Adipose tissue (tissue), 3 donors: ENCODE results near the gene C4A. TPM values are rescaled to one million over a fixed set of nuclear protein-coding genes. Genes with fewer than 3 reads are reported as not detected.
"Not testable (repeated sequence)": the region's sequence is repeated elsewhere in the genome, so short reads cannot be mapped to it uniquely, and the experiment has no call there.

Experiments
- H3K27ac ChIP-seq: one replicate; pipeline ENCODE4 v1.5.1; 2013; ENCODE audit warnings: low read depth, low read length
- WGBS, 3 donors: extraction: QIAGEN DNeasy Blood & Tissue Kit; methylation state at CpG; one replicate each; pipeline ENCODE4 v1.1.7; 2013; 5-methylcytosine and 5-hydroxymethylcytosine counted together
- polyA plus RNA-seq, 3 donors: library from polyadenylated mRNA; stranded (reverse); fragments of 200-250 nt; gene quantifications; one replicate each; pipeline ENCODE4 v1.2.3, GENCODE V29; 2013
- donor health status: healthy with polysubstance abuse.
- donor health status: Bipolar disorder and iron deficiency.
- donor health status: healthy.

The C4A gene
- polyA plus RNA-seq, 3 donors: 20.8 to 180 (median 112) TPM

- H3K27ac ChIP-seq: not testable (repeated sequence)
- WGBS, 3 donors: 34 to 62% (median 45%) methylated on average over 5 to 7 of the region's 12 CpGs
Observed at GRCh38 chr6:32008616-32009015, 26.8 kb downstream of the C4A start.

GRCh38 chr6:32009537-32009936, 27.7 kb downstream of the C4A start:
- WGBS, 3 donors: 64 to 77% (median 66%) methylated on average over 4 to 11 of the region's 12 CpGs
- not testable (repeated sequence) for H3K27ac ChIP-seq

GRCh38 chr6:32010856-32011530, 29.1 kb downstream of the C4A start:
- WGBS, 3 donors: 64 to 78% (median 69%) methylated on average over 12 to 15 of the region's 27 CpGs
- H3K27ac ChIP-seq: not testable (repeated sequence)

- H3K27ac ChIP-seq: not testable (repeated sequence)
- WGBS, 3 donors: 74 to 81% (median 74%) methylated on average over 14 to 16 of the region's 17 CpGs
Observed at GRCh38 chr6:32012941-32013617, 31.2 kb downstream of the C4A start.

- not testable (repeated sequence) for H3K27ac ChIP-seq
- no CpG with 5 or more reads among the region's 5 CpGs for WGBS, 3 donors
Observed at GRCh38 chr6:32013738-32014137, 31.9 kb downstream of the C4A start.

GRCh38 chr6:32014547-32014946, 32.7 kb downstream of the C4A start, which contains the start of gene C4B:
TSS of gene C4B (plus strand) at chr6:32014795. CDS start at chr6:32014846, 51 bp downstream.
- WGBS, 3 donors: no CpG with 5 or more reads among the region's 6 CpGs
- not testable (repeated sequence) for H3K27ac ChIP-seq

- WGBS, 3 donors: no CpG with 5 or more reads among the region's 10 CpGs
- not testable (repeated sequence) for H3K27ac ChIP-seq
Observed at GRCh38 chr6:32022100-32022499, 40.2 kb downstream of the C4A start.

- 87 to 100% (median 88%) methylated on average over 2 to 6 of the region's 10 CpGs for WGBS, 3 donors
Observed at GRCh38 chr6:32028631-32029030, 46.8 kb downstream of the C4A start.

GRCh38 chr6:32029553-32029952, 47.7 kb downstream of the C4A start:
- H3K27ac ChIP-seq: not testable (repeated sequence)
- 86 to 92% (median 89%) methylated on average over 6 to 8 of the region's 14 CpGs for WGBS, 3 donors

More at GRCh38 chr6:32028631-32029030, 46.8 kb downstream of the C4A start:
- not testable (repeated sequence) for H3K27ac ChIP-seq

- no CpG with 5 or more reads among the region's 16 CpGs for WGBS, 3 donors
- not testable (repeated sequence) for H3K27ac ChIP-seq
Observed at GRCh38 chr6:32035283-32036013, 53.6 kb downstream of the C4A start.

- WGBS, 3 donors: 51 to 88% (median 59%) methylated on average over 3 to 5 of the region's 5 CpGs
- H3K27ac ChIP-seq: not testable (repeated sequence)
Observed at GRCh38 chr6:32037136-32037535, 55.3 kb downstream of the C4A start.

- H3K27ac ChIP-seq: not testable (repeated sequence)
- 78 to 81% (median 79%) methylated on average over 13 to 15 of the region's 19 CpGs for whole genome bisulfite sequencing, 3 donors
Observed at GRCh38 chr6:32037598-32038524, 56.0 kb downstream of the C4A start, which contains the start of gene CYP21A2. TSS of gene CYP21A2 (plus strand) at chr6:32038415. CDS start at chr6:32038423, 8 bp downstream.

- WGBS, 3 donors: 73 to 92% (median 89%) methylated on average over 3 to 4 of the region's 5 CpGs
- not testable (repeated sequence) for H3K27ac ChIP-seq
Observed at GRCh38 chr6:32038878-32039277, 57.0 kb downstream of the C4A start.

- 66 to 76% (median 67%) methylated on average over 17 to 22 of the region's 24 CpGs for WGBS, 3 donors
Observed at GRCh38 chr6:32039321-32040274, 57.7 kb downstream of the C4A start.

GRCh38 chr6:32040299-32041049, 58.6 kb downstream of the C4A start:
- 77 to 85% (median 79%) methylated on average over 14 to 22 of the region's 43 CpGs for WGBS, 3 donors
- not testable (repeated sequence) for H3K27ac ChIP-seq

More at GRCh38 chr6:32039321-32040274, 57.7 kb downstream of the C4A start:
- H3K27ac ChIP-seq: not testable (repeated sequence)

GRCh38 chr6:32041050-32041321, 59.1 kb downstream of the C4A start:
- H3K27ac ChIP-seq: not testable (repeated sequence)
- 71 to 81% (median 73%) methylated on average over 5 to 6 of the region's 13 CpGs for WGBS, 3 donors

GRCh38 chr6:32041385-32041784, 59.5 kb downstream of the C4A start:
- 42 to 76% (median 74%) methylated on average over 5 to 6 of the region's 10 CpGs for WGBS, 3 donors
- H3K27ac ChIP-seq: not testable (repeated sequence)
